Hepatocyte (in vitro differentiated cells): ENCODE measurements around the gene E2F7. TPM values are rescaled to one million over a fixed set of nuclear protein-coding genes. Genes with fewer than 3 reads are reported as not detected.

ENCODE experiments used
- DNase-seq: peaks from one replicate; pipeline ENCODE4 v3.0.0-alpha.2; 2016; ENCODE audit warnings: low spot score
- H2AFZ ChIP-seq: fragments of 200-600 bp; sonication (generic); 2 replicates; pipeline ENCODE4 v1.6.0; 2016; ENCODE audit warnings: antibody characterized with exemption, mild to moderate bottlenecking
- H3K27ac ChIP-seq: fragments of 200-600 bp; sonication (generic); 2 replicates; pipeline ENCODE4 v1.5.1; 2016; ENCODE audit warnings: mild to moderate bottlenecking
- H3K27me3 ChIP-seq: fragments of 200-600 bp; sonication (generic); 2 replicates; pipeline ENCODE4 v1.6.1; 2016
- H3K36me3 ChIP-seq: fragments of 200-600 bp; sonication (generic); replicated peaks from 2 replicates; pipeline ENCODE4 v1.5.1; 2016; ENCODE audit warnings: low read depth; ENCODE audit not compliant: insufficient read depth
- H3K4me1 ChIP-seq: fragments of 200-600 bp; sonication (generic); 2 replicates; pipeline ENCODE4 v1.5.1; 2016; ENCODE audit warnings: mild to moderate bottlenecking, moderate library complexity; ENCODE audit not compliant: insufficient read depth
- H3K4me2 ChIP-seq: fragments of 200-600 bp; sonication (generic); 2 replicates; pipeline ENCODE4 v1.6.0; 2016
- H3K4me3 ChIP-seq: fragments of 200-600 bp; sonication (generic); 2 replicates; pipeline ENCODE4 v1.5.1; 2016; ENCODE audit warnings: mild to moderate bottlenecking
- H3K79me2 ChIP-seq: fragments of 200-600 bp; sonication (generic); 2 replicates; pipeline ENCODE4 v1.6.0; 2017; ENCODE audit warnings: mild to moderate bottlenecking
- H3K9me2 ChIP-seq: fragments of 200-600 bp; sonication (generic); replicated peaks from 2 replicates; pipeline ENCODE4 v1.6.0; 2017; ENCODE audit warnings: mild to moderate bottlenecking; ENCODE audit not compliant: insufficient read depth
- H3K9me3 ChIP-seq: fragments of 200-600 bp; sonication (generic); 2 replicates; pipeline ENCODE4 v1.5.1; 2016; ENCODE audit warnings: low read depth, mild to moderate bottlenecking
- H4K20me1 ChIP-seq: fragments of 200-600 bp; sonication (generic); 2 replicates; pipeline ENCODE4 v1.6.0; 2016; ENCODE audit warnings: mild to moderate bottlenecking; ENCODE audit not compliant: insufficient read depth, poor library complexity, severe bottlenecking
- CTCF ChIP-seq: fragments of 200-600 bp; sonication (generic); IDR thresholded peaks from 2 replicates; pipeline ENCODE4 v1.5.1; 2016; ENCODE audit warnings: antibody characterized with exemption, mild to moderate bottlenecking; ENCODE audit not compliant: poor library complexity
- EZH2 ChIP-seq: fragments of 200-600 bp; sonication (generic); IDR thresholded peaks from 2 replicates; pipeline ENCODE4 v1.6.1; 2016; ENCODE audit warnings: antibody characterized with exemption, mild to moderate bottlenecking, borderline replicate concordance
- EZH2phosphoT487 ChIP-seq: fragments of 200-600 bp; sonication (generic); IDR thresholded peaks from one replicate; pipeline ENCODE4 v1.6.1; 2018; ENCODE audit warnings: antibody characterized with exemption, mild to moderate bottlenecking, low read depth, moderate library complexity; ENCODE audit not compliant: unreplicated experiment, severe bottlenecking
- WGBS: methylation state at CpG from one replicate; pipeline ENCODE4 v1.1.6; 2016; ENCODE audit warnings: low lambda C conversion rate; ENCODE audit errors: missing lambda C conversion rate; 5-methylcytosine and 5-hydroxymethylcytosine counted together
- polyA plus RNA-seq: library from polyadenylated mRNA; unstranded; fragments of >200 nt; fragmentation: Nextera tagmentation; extraction: Ambion mirVana; gene quantifications from 2 replicates; pipeline ENCODE4 v1.2.1, GENCODE V29; 2016
- total RNA-seq: library from RNA; depleted of rRNA; stranded (reverse); fragments of >200 nt; gene quantifications from 2 replicates; pipeline ENCODE4 v1.2.3, GENCODE V29; 2014

Gene E2F7
- total and polyA plus RNA-seq, 2 experiments from 2014 or later, result 2.0 to 3.5 TPM

DNA sequence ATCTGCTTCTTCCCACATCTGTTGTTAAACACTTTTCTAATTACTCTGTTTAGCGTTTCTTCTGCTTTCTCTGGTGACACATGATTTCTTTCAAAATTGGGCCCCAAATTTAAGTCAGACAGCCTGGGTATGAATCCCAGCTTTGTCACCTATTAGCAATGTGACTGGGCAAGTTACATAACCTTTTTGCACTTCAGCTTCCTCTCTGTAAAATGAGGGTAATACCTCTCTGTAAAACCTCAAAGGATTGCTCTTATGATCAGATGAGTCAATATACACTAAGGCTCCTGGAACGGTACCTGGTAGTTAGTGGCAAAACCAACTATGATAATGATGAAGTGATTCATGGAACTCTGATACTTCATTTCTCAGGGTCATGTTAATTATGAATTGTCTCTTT, 33.0 kb downstream of the E2F7 start:
- H3K36me3 ChIP-seq, result no peaks in the 10 kb centered on the region
- H3K4me3 ChIP-seq, result no peak overlapping the region
- no peak overlapping the region for H2AFZ ChIP-seq
- no peak for DNase-seq
- H3K79me2 ChIP-seq, result no peaks in the 10 kb centered on the region
- H4K20me1 ChIP-seq, result no peaks in the 10 kb centered on the region
- no peaks in the 10 kb centered on the region for H3K4me1 ChIP-seq
- H3K4me2 ChIP-seq, result no peak overlapping the region
- H3K9me2 ChIP-seq, result no peaks in the 10 kb centered on the region
- TF ChIP-seq EZH2phosphoT487, result no peak
- TF ChIP-seq EZH2, result no peak
- TF ChIP-seq CTCF, result no peak
- WGBS, result 83% methylated on average over 2 of the region's 2 CpGs
- no peaks in the 10 kb centered on the region for H3K27me3 ChIP-seq
- peaks cover under 1% of the 10 kb centered on the region for H3K9me3 ChIP-seq
- no peak overlapping the region for H3K27ac ChIP-seq

- Histone ChIP-seq H3K27me3 (no peaks in the 10 kb centered on the region), H2AFZ (no peak overlapping the region), H3K27ac (no peak overlapping the region), H3K79me2 (no peaks in the 10 kb centered on the region), H3K4me2 (no peak overlapping the region), H3K9me3 (no peaks in the 10 kb centered on the region), H3K4me1 (no peaks in the 10 kb centered on the region), H3K9me2 (no peaks in the 10 kb centered on the region), H4K20me1 (no peaks in the 10 kb centered on the region), H3K36me3 (no peaks in the 10 kb centered on the region), H3K4me3 (no peak overlapping the region)
- DNase-seq, result no peak
- no peak for TF ChIP-seq CTCF
- no peak for TF ChIP-seq EZH2phosphoT487
- TF ChIP-seq EZH2, result no peak
- WGBS, result 93% methylated on average over 4 of the region's 4 CpGs
Observed at GRCh38 chr12:77031745-77032144, 33.6 kb downstream of the E2F7 start.

- no peaks in the 10 kb centered on the region for H3K4me1 ChIP-seq
- no peak for DNase-seq
- H4K20me1 ChIP-seq, result no peaks in the 10 kb centered on the region
- 93% methylated on average over 6 of the region's 6 CpGs for WGBS
- no peak overlapping the region for H3K27ac ChIP-seq
- TF ChIP-seq CTCF (no peak), EZH2 (no peak), EZH2phosphoT487 (no peak)
- peaks cover 3% of the 10 kb centered on the region for H3K36me3 ChIP-seq
- H3K27me3 ChIP-seq, result no peaks in the 10 kb centered on the region
- no peaks in the 10 kb centered on the region for H3K9me2 ChIP-seq
- no peaks in the 10 kb centered on the region for H3K9me3 ChIP-seq
- H3K79me2 ChIP-seq, result no peaks in the 10 kb centered on the region
- H3K4me3 ChIP-seq, result no peak overlapping the region
- H2AFZ ChIP-seq, result no peak overlapping the region
- H3K4me2 ChIP-seq, result no peak overlapping the region
Observed at GRCh38 chr12:77025782-77026314, 39.5 kb downstream of the E2F7 start.
